ENCODE data around the gene TRIM10.

GRCh38 chr6:30155520-30156261, 5.3 kb downstream of the TRIM10 start:
- TF ChIP-seq POLR2A (IDR thresholded peaks at IDR 0.05; ENCODE audit: low read length) (peak; percentile 8), GATA1 (IDR thresholded peaks at IDR 0.05; ENCODE audit: low read depth, low read length) (no peak)

All from erythroblast (primary cell).